ENCODE results near the gene COL28A1.

GRCh38 chr7:7475601-7476000 is 60.1 kb downstream of the COL28A1 start:
- no peak for TF ChIP-seq SIN3A (IDR thresholded peaks at IDR 0.05; ENCODE audit: borderline replicate concordance, insufficient read depth, low read length)
- no peak for TF ChIP-seq POLR2AphosphoS5 (IDR thresholded peaks at IDR 0.05; ENCODE audit: low read depth, low read length)
- TF ChIP-seq REST (IDR thresholded peaks at IDR 0.05; ENCODE audit: insufficient read depth in 1 of 2, low read depth in 2 of 2, low read length in 2 of 2), result no peak
- TF ChIP-seq TAF1 (IDR thresholded peaks at IDR 0.05; ENCODE audit: borderline replicate concordance, insufficient read depth, low read length), result no peak
- no peak for TF ChIP-seq FOXP2 (optimal IDR thresholded peaks at IDR 0.05; ENCODE audit: borderline replicate concordance, extremely low read depth, extremely low read length, insufficient read depth)

Measured in PFSK-1 (cell line).